H1 (cell line): ENCODE measurements around the gene RPS6KA2. TPM values are rescaled to one million over a fixed set of nuclear protein-coding genes. Genes with fewer than 3 reads are reported as not detected.
A peak's percentile ranks its signal among the peaks of the same experiment; 100 is the strongest.

ENCODE experiments used
- CTCF ChIA-PET: fragments of 300-600 bp; sonication (Branson Sonifier 250); formaldehyde crosslinking; loops from one replicate; lab custom pipeline; 2021; ENCODE audit not compliant: partially characterized antibody; lab: Charles Lee
- POLR2A ChIA-PET: fragments of 300-600 bp; sonication (Branson Sonifier 250); formaldehyde crosslinking; loops from one replicate; lab custom pipeline; 2021; ENCODE audit warnings: inconsistent platforms; ENCODE audit not compliant: partially characterized antibody; lab: Charles Lee
- DNase-seq, 2 experiments: peaks; one replicate each; pipeline versions ENCODE4 v3.0.0 to v3.0.0-alpha.2; 2010 to 2022; ENCODE audit warnings: low spot score in 2 of 2, low read depth in 1 of 2, mixed read lengths in 1 of 2
- FAIRE-seq: peaks from 2 replicates; lab custom pipeline; 2011; peaks lifted over from hg19 to GRCh38; lab: Jason Lieb, UNC
- H2AFZ ChIP-seq: 2 replicates; pipeline ENCODE4 v1.8.1; 2012; ENCODE audit warnings: low read length, inconsistent platforms
- H2AK5ac ChIP-seq: 2 replicates; pipeline ENCODE4 v1.6.1; 2013; ENCODE audit warnings: low read depth, low read length
- H2BK120ac ChIP-seq: replicated peaks from 2 replicates; pipeline ENCODE3; 2013; ENCODE audit warnings: low read depth, low read length, inconsistent platforms
- H2BK12ac ChIP-seq: 2 replicates; pipeline ENCODE4 v1.6.1; 2013; ENCODE audit warnings: low read depth, low read length
- H2BK15ac ChIP-seq: 2 replicates; pipeline ENCODE4 v1.6.1; 2013; ENCODE audit warnings: low read length
- H2BK20ac ChIP-seq: 2 replicates; pipeline ENCODE4 v1.6.1; 2013; ENCODE audit warnings: low read length
- H2BK5ac ChIP-seq: 2 replicates; pipeline ENCODE4 v1.6.1; 2013; ENCODE audit warnings: low read depth, low read length
- H3K14ac ChIP-seq: 2 replicates; pipeline ENCODE4 v1.6.1; 2013; ENCODE audit warnings: inconsistent platforms; ENCODE audit not compliant: insufficient read length
- H3K18ac ChIP-seq: 2 replicates; pipeline ENCODE4 v1.6.1; 2013; ENCODE audit warnings: low read length; ENCODE audit errors: extremely low read depth
- H3K23ac ChIP-seq: 2 replicates; pipeline ENCODE4 v1.6.1; 2013; ENCODE audit warnings: inconsistent platforms; ENCODE audit not compliant: insufficient read length
- H3K23me2 ChIP-seq: 2 replicates; pipeline ENCODE4 v1.6.1; 2013; ENCODE audit warnings: low read depth, low read length
- H3K27ac ChIP-seq: 2 replicates; pipeline ENCODE4 v1.6.1; 2011; ENCODE audit warnings: low read depth, low read length, inconsistent platforms
- H3K27me3 ChIP-seq, 4 experiments: replicated peaks in 1 of 4; 1 replicate in 1 of 4; 2 replicates in 3 of 4; pipeline versions ENCODE4 v1.6.1 to v1.8.1; 2011 to 2013; ENCODE audit warnings: low read length in 3 of 4, mild to moderate bottlenecking in 3 of 4, inconsistent platforms in 2 of 4, mixed read lengths in 2 of 4, moderate library complexity in 1 of 4; ENCODE audit not compliant: control insufficient read depth in 3 of 4, insufficient read depth in 3 of 4; ENCODE audit errors: extremely low read depth in 1 of 4
- H3K36me3 ChIP-seq, 4 experiments: 2 replicates each; pipeline versions ENCODE4 v1.6.1 to v1.8.1; 2011 to 2013; ENCODE audit warnings: mild to moderate bottlenecking in 4 of 4, low read length in 3 of 4, moderate library complexity in 2 of 4, control low read depth in 1 of 4, inconsistent platforms in 1 of 4; ENCODE audit not compliant: insufficient read depth in 4 of 4, control insufficient read depth in 2 of 4
- H3K4ac ChIP-seq: replicated peaks from 2 replicates; pipeline ENCODE3; 2013; ENCODE audit warnings: low read length, low read depth, mixed read lengths, inconsistent platforms; ENCODE audit not compliant: insufficient read length
- H3K4me1 ChIP-seq, 4 experiments: replicated peaks in 1 of 4; 1 replicate in 1 of 4; 2 replicates in 3 of 4; pipeline versions ENCODE4 v1.6.1 to v1.8.1; 2011 to 2013; ENCODE audit warnings: low read length in 3 of 4, inconsistent platforms in 2 of 4, mixed read lengths in 1 of 4; ENCODE audit not compliant: insufficient read depth in 4 of 4, control insufficient read depth in 3 of 4
- H3K4me2 ChIP-seq, 2 experiments: 2 replicates each; pipeline versions ENCODE4 v1.6.1 to v1.8.1; 2011 to 2013; ENCODE audit warnings: low read depth in 2 of 2, low read length in 2 of 2, control low read depth in 1 of 2, inconsistent platforms in 1 of 2, mild to moderate bottlenecking in 1 of 2; ENCODE audit not compliant: insufficient read depth in 1 of 2
- H3K4me3 ChIP-seq, 4 experiments: fragments of 200-600, 300-600 bp in 1 of 4; sonication (generic), shearing (Covaris generic), sonication (Bioruptor Twin) in 1 of 4; 2 replicates each; pipeline versions ENCODE4 v1.5.1 to v1.8.1; 2011 to 2016; ENCODE audit warnings: low read length in 4 of 4, low read depth in 3 of 4, control low read depth in 2 of 4, inconsistent platforms in 2 of 4, mild to moderate bottlenecking in 2 of 4, mixed read lengths in 1 of 4, moderate library complexity in 1 of 4; ENCODE audit not compliant: insufficient read depth in 2 of 4; ENCODE audit errors: extremely low read depth in 1 of 4
- H3K56ac ChIP-seq: replicated peaks from 2 replicates; pipeline ENCODE3; 2013; ENCODE audit warnings: low read depth, mild to moderate bottlenecking, mixed read lengths, low read length, inconsistent platforms; ENCODE audit not compliant: insufficient read length
- H3K79me1 ChIP-seq: 2 replicates; pipeline ENCODE4 v1.6.1; 2013; ENCODE audit warnings: low read depth, low read length, control low read depth
- H3K79me2 ChIP-seq, 2 experiments: 2 replicates each; pipeline versions ENCODE4 v1.6.1 to v1.8.1; 2012 to 2013; ENCODE audit warnings: low read length in 2 of 2, mild to moderate bottlenecking in 2 of 2, inconsistent platforms in 1 of 2; ENCODE audit not compliant: insufficient read depth in 2 of 2, control insufficient read depth in 1 of 2
- H3K9ac ChIP-seq, 4 experiments: replicated peaks in 1 of 4; 1 replicate in 1 of 4; 2 replicates in 3 of 4; pipeline versions ENCODE4 v1.6.1 to v1.8.1; 2011 to 2013; ENCODE audit warnings: low read depth in 3 of 4, low read length in 3 of 4, control low read depth in 2 of 4, mild to moderate bottlenecking in 2 of 4, moderate library complexity in 2 of 4, inconsistent platforms in 1 of 4; ENCODE audit errors: extremely low read depth in 1 of 4
- H3K9me3 ChIP-seq, 2 experiments: 2 replicates each; pipeline versions ENCODE4 v1.6.1 to v1.8.1; 2012 to 2013; ENCODE audit warnings: mild to moderate bottlenecking in 2 of 2, moderate library complexity in 2 of 2, control low read depth in 1 of 2, inconsistent platforms in 1 of 2, low read depth in 1 of 2, low read length in 1 of 2, mixed read lengths in 1 of 2; ENCODE audit not compliant: insufficient read depth in 2 of 2
- H4K20me1 ChIP-seq, 2 experiments: replicated peaks in 1 of 2; 2 replicates each; pipeline versions ENCODE3 to v1.8.1; 2011 to 2013; ENCODE audit warnings: inconsistent platforms in 2 of 2, low read length in 2 of 2, mild to moderate bottlenecking in 1 of 2; ENCODE audit not compliant: insufficient read depth in 2 of 2, control insufficient read depth in 1 of 2
- H4K5ac ChIP-seq: 2 replicates; pipeline ENCODE4 v1.6.1; 2013; ENCODE audit warnings: low read length, low read depth, mixed read lengths, inconsistent platforms; ENCODE audit not compliant: insufficient read length
- H4K8ac ChIP-seq: 2 replicates; pipeline ENCODE4 v1.8.0; 2013; ENCODE audit warnings: mild to moderate bottlenecking, moderate library complexity, low read length, inconsistent platforms; ENCODE audit not compliant: insufficient read depth; ENCODE audit errors: extremely low read depth
- H4K91ac ChIP-seq: replicated peaks from 2 replicates; pipeline ENCODE3; 2013; ENCODE audit warnings: low read length, mixed read lengths, inconsistent platforms; ENCODE audit not compliant: insufficient read length
- ASH2L ChIP-seq: fragments of 200-600, 300-600 bp; sonication (generic); IDR thresholded peaks from one replicate; pipeline ENCODE4 v1.7.1; 2017; ENCODE audit warnings: low read length
- BACH1 ChIP-seq: IDR thresholded peaks from 2 replicates; pipeline ENCODE4 v1.6.1; 2012; ENCODE audit warnings: low read length, improper control_type of control experiment
- CHD1 ChIP-seq: IDR thresholded peaks from 2 replicates; pipeline ENCODE4 v1.6.1; 2012; ENCODE audit warnings: low read depth, low read length, improper control_type of control experiment
- CHD2 ChIP-seq: IDR thresholded peaks from 2 replicates; pipeline ENCODE4 v1.6.1; 2012; ENCODE audit warnings: low read length, improper control_type of control experiment
- CREB1 ChIP-seq: IDR thresholded peaks from 2 replicates; pipeline ENCODE4 v1.6.1; 2012; ENCODE audit warnings: inconsistent platforms
- GABPA ChIP-seq: IDR thresholded peaks from 2 replicates; pipeline ENCODE4 v1.6.1; 2011; ENCODE audit warnings: mild to moderate bottlenecking, low read length, moderate library complexity, borderline replicate concordance; ENCODE audit not compliant: insufficient read depth
- GTF2F1 ChIP-seq: IDR thresholded peaks from 2 replicates; pipeline ENCODE4 v1.6.1; 2012; ENCODE audit warnings: low read depth, low read length, improper control_type of control experiment, borderline replicate concordance
- MAFK ChIP-seq: IDR thresholded peaks from 2 replicates; pipeline ENCODE4 v1.6.1; 2012; ENCODE audit warnings: low read depth, mild to moderate bottlenecking, improper control_type of control experiment, low read length
- NANOG ChIP-seq: IDR thresholded peaks from 2 replicates; pipeline ENCODE4 v1.6.1; 2011; ENCODE audit warnings: low read length, low read depth, mild to moderate bottlenecking, inconsistent platforms; ENCODE audit not compliant: insufficient read depth, poor library complexity, severe bottlenecking
- SIRT6 ChIP-seq: IDR thresholded peaks from one replicate; pipeline ENCODE4 v1.7.1; 2012; ENCODE audit warnings: low read length, inconsistent platforms
- SP1 ChIP-seq: IDR thresholded peaks from 2 replicates; pipeline ENCODE4 v1.6.1; 2011; ENCODE audit warnings: low read depth, low read length
- SUZ12 ChIP-seq: fragments of 200-600 bp; sonication (generic); IDR thresholded peaks from 2 replicates; pipeline ENCODE4 v1.6.1; 2012; ENCODE audit warnings: mild to moderate bottlenecking, inconsistent platforms, low read length, moderate library complexity, mixed read lengths
- TEAD4 ChIP-seq: IDR thresholded peaks from 2 replicates; pipeline ENCODE4 v1.6.1; 2012; ENCODE audit warnings: low read depth, low read length, inconsistent platforms, mixed read lengths
- ZNF274 ChIP-seq: IDR thresholded peaks from 2 replicates; pipeline ENCODE4 v1.7.0; 2012; ENCODE audit warnings: low read length, borderline replicate concordance; ENCODE audit errors: extremely low read depth
- WGBS, 2 experiments: shearing (Covaris generic) in 1 of 2; methylation state at CpG; one replicate each; pipeline versions ENCODE4 v1.1.6 to v1.1.7; 2013 to 2015; ENCODE audit warnings: low lambda C conversion rate in 2 of 2, mixed read lengths in 2 of 2, inconsistent platforms in 1 of 2, low coverage in 1 of 2, missing lambda C conversion rate in 1 of 2; ENCODE audit not compliant: insufficient replicate concordance in 2 of 2, insufficient coverage in 1 of 2, insufficient read length in 1 of 2; ENCODE audit errors: extremely low coverage in 1 of 2, missing lambda C conversion rate in 1 of 2; 5-methylcytosine and 5-hydroxymethylcytosine counted together
- polyA plus RNA-seq, 7 experiments: library from polyadenylated mRNA; depleted of rRNA in 3 of 7; stranded (reverse) in 5 of 7; unstranded in 2 of 7; fragments of >200 nt in 5 of 7; fragments of 200-250 nt in 2 of 7; gene quantifications; 1 replicate in 5 of 7; 2 replicates in 1 of 7; 4 replicates in 1 of 7; pipeline versions ENCODE4 v1.2.1 to v1.2.3, GENCODE V29; 2011 to 2013; ENCODE audit warnings: missing spikeins in 2 of 7, mixed read lengths in 2 of 7
- total RNA-seq: library from RNA; stranded (reverse); fragmentation: NEBNext Ultra II Directional; extraction: Animal tissue kit (Norgen Biotek cat#: 25700); gene quantifications from 2 replicates; pipeline ENCODE4 v1.2.1, GENCODE V29; 2021
- TF ChIP-seq, protein P1 (sequence below): IDR thresholded peaks from 2 replicates; pipeline ENCODE4 v1.6.1; 2012; ENCODE audit warnings: inconsistent platforms

RPS6KA2 gene
- total and polyA plus RNA-seq, 2 of the 8 experiments (the other 6 are each of a cell fraction or from before 2014, with no cell fraction given), result 8.8 to 25.7 TPM

DNA sequence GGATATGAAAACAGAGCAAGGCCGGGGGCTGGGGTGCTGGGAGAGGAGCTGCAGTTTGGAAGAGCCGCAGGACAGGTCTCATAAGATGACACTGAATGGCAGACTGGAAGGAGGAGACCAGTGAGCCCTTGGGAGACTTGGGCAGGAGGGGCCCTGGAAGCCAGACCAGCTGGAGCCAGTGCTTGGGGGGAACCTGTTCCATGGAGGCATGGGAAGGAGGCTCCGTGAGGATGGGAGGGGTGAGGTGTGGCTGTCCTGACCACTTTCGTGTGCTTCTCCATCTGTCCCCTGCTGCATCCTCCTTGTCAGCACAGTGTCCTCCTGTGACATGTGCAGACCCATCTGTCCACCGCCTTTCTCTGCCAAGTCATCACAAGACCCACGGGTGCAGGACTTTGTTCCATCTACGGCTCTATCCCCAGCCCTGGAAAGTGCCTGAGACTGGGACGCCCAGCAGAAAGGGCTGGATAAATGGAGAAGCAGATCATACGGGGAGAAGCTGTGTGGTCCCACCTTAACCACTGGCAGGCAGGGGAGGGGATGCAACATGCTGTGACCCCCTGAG, 159.5 kb downstream of the RPS6KA2 start:
- no peak overlapping the region for H2BK15ac ChIP-seq
- no peak for DNase-seq
- no peak for FAIRE-seq
- peaks cover 5% of the 10 kb centered on the region for H3K23me2 ChIP-seq
- no peak overlapping the region for H3K23ac ChIP-seq
- no peak overlapping the region for H4K5ac ChIP-seq
- no peaks in the 10 kb centered on the region; a peak in 1 of 7 replicates for H3K27me3 ChIP-seq
- WGBS, 2 experiments, result 86% methylated on average over 9 of the region's 9 CpGs; no CpG with 5 or more reads in 1 of the 2 experiments
- no peak overlapping the region for H2BK120ac ChIP-seq
- no peak overlapping the region for H3K4me3 ChIP-seq
- no peak overlapping the region for H2AK5ac ChIP-seq
- no peak overlapping the region for H3K14ac ChIP-seq
- H3K4me2 ChIP-seq, result no peak overlapping the region
- H2BK20ac ChIP-seq, result no peak overlapping the region
- no peak overlapping the region for H2BK12ac ChIP-seq
- H3K56ac ChIP-seq, result no peak overlapping the region
- no peak overlapping the region for H3K18ac ChIP-seq
- H3K36me3 ChIP-seq, result peaks cover 0 to 6% (median 1%) of the 10 kb centered on the region in 4 experiments; a peak in 1 of 8 replicates
- no peaks in the 10 kb centered on the region for H3K79me1 ChIP-seq
- 0 out of 2 replicates have a peak overlapping the region, but pooled peaks have one; percentile 71 for H2BK5ac ChIP-seq
- no peak overlapping the region for H4K8ac ChIP-seq
- H2AFZ ChIP-seq, result no peak overlapping the region
- POLR2A ChIA-PET, result no interaction called here
- peak overlapping the region; percentile 35 for H4K91ac ChIP-seq
- H4K20me1 ChIP-seq, result peaks cover 2 to 7% of the 10 kb centered on the region in 2 experiments
- H3K4ac ChIP-seq, result no peak overlapping the region
- H3K9me3 ChIP-seq, result no peaks in the 10 kb centered on the region
- H3K79me2 ChIP-seq, result no peaks in the 10 kb centered on the region
- H3K4me1 ChIP-seq, result no peaks in the 10 kb centered on the region
- CTCF ChIA-PET, result interaction anchor here (1.1 to 1.2 kb wide), 2 partner anchors 11 to 12 kb away, joined by 3 read pairs; no protein-coding TSS in a partner anchor
- no peak overlapping the region for H3K9ac ChIP-seq
- no peak overlapping the region; the same call in 1 of the 2 replicates for H3K27ac ChIP-seq
- TF ChIP-seq SP1 (no peak), CREB1 (no peak), SIRT6 (no peak), CHD1 (no peak), CHD2 (no peak), MAFK (no peak), GTF2F1 (no peak), BACH1 (no peak), SUZ12 (no peak), GABPA (no peak), TEAD4 (no peak), NANOG (no peak), ASH2L (no peak), ZNF274 (no peak)
- TF ChIP-seq, protein P1, sequence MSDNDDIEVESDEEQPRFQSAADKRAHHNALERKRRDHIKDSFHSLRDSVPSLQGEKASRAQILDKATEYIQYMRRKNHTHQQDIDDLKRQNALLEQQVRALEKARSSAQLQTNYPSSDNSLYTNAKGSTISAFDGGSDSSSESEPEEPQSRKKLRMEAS, result no peak
